ENCODE data around the gene UTY.
"Not testable (repeated sequence)": the region's sequence is repeated elsewhere in the genome, so short reads cannot be mapped to it uniquely, and the experiment has no call there.

The UTY gene

GRCh38 chrY:13307959-13308358, 171.9 kb downstream of the UTY start:
- TF ChIP-seq CTCF (conservative IDR thresholded peaks at IDR 0.05; ENCODE audit: low read length) = no peak
- DNase-seq (ENCODE audit: low read depth) = peak; percentile 29
- no peak overlapping the region for H3K4me3 ChIP-seq (ENCODE audit: low read length)

GRCh38 chrY:13300795-13301194, 179.0 kb downstream of the UTY start:
- no peak overlapping the region for H3K4me3 ChIP-seq (ENCODE audit: low read length)
- DNase-seq (ENCODE audit: low read depth) = no peak
- TF ChIP-seq CTCF (conservative IDR thresholded peaks at IDR 0.05; ENCODE audit: low read length) = no peak

GRCh38 chrY:13299411-13299810, 180.4 kb downstream of the UTY start:
- no peak for DNase-seq (ENCODE audit: low read depth)
- no peak for TF ChIP-seq CTCF (conservative IDR thresholded peaks at IDR 0.05; ENCODE audit: low read length)
- H3K4me3 ChIP-seq (ENCODE audit: low read length) = no peak overlapping the region

GRCh38 chrY:13296176-13296890, 183.5 kb downstream of the UTY start:
- no peak for TF ChIP-seq CTCF (conservative IDR thresholded peaks at IDR 0.05; ENCODE audit: low read length)
- H3K4me3 ChIP-seq (ENCODE audit: low read length) = no peak overlapping the region
- DNase-seq (ENCODE audit: low read depth) = no peak

- no peak overlapping the region for H3K4me3 ChIP-seq (ENCODE audit: low read length)
- TF ChIP-seq CTCF (conservative IDR thresholded peaks at IDR 0.05; ENCODE audit: low read length) = no peak
- no peak for DNase-seq (ENCODE audit: low read depth)
These were observed 184.8 kb downstream of the UTY start for GRCh38 chrY:13295026-13295425.

GRCh38 chrY:13291199-13291598, 188.6 kb downstream of the UTY start:
- TF ChIP-seq CTCF (conservative IDR thresholded peaks at IDR 0.05; ENCODE audit: low read length) = no peak
- DNase-seq (ENCODE audit: low read depth) = peak; percentile 50
- H3K4me3 ChIP-seq (ENCODE audit: low read length) = no peak overlapping the region

- not testable (repeated sequence) for H3K4me3 ChIP-seq (ENCODE audit: low read length)
- peak; percentile 16 for DNase-seq (ENCODE audit: low read depth)
These were observed 197.4 kb downstream of the UTY start for GRCh38 chrY:13282151-13283054.

All from AG10803 (cell line).